ENCODE measurements around the gene OR10A3. TPM values are rescaled to one million over a fixed set of nuclear protein-coding genes. Genes with fewer than 3 reads are reported as not detected.

Gene OR10A3
- total RNA-seq, 1 experiment from 2014 or later, result not detected

GRCh38 chr11:7983832-7984590 is 42.5 kb upstream of the OR10A3 start:
- ChIA-PET CTCF (interaction anchor here (1.1 to 2.3 kb wide), 3 partner anchors 77 to 90 kb away, joined by 3 to 9 read pairs (median 3); no protein-coding TSS in a partner anchor), POLR2A (no interaction called here)
- Mint-ChIP-seq H3K27me3 (ENCODE audit: low read depth) (no peaks in the 10 kb centered on the region), H3K36me3 (peaks cover 6% of the 10 kb centered on the region), H3K27ac (no peak overlapping the region), H3K4me3 (no peak overlapping the region), H3K4me1 (peaks cover 21% of the 10 kb centered on the region), H3K9me3 (peaks cover 10% of the 10 kb centered on the region)
- no peak for TF ChIP-seq ZSCAN18 (CRISPR knock-in tag; IDR thresholded peaks at IDR 0.05)
- TF ChIP-seq NR3C1 (CRISPR knock-in tag; conservative IDR thresholded peaks at IDR 0.05; ENCODE audit: low read depth), result no peak
- no peak for TF ChIP-seq EMX1 (CRISPR knock-in tag; IDR thresholded peaks at IDR 0.05)
- no peak for TF ChIP-seq ELF4 (CRISPR knock-in tag; IDR thresholded peaks at IDR 0.05; ENCODE audit: low read depth)
- peak; percentile 88; the same call in 1 of the 2 replicates for TF ChIP-seq ZNF416 (CRISPR knock-in tag; IDR thresholded peaks at IDR 0.05)
- ATAC-seq (no peak), DNase-seq (ENCODE audit: low spot score) (no peak)

DNA sequence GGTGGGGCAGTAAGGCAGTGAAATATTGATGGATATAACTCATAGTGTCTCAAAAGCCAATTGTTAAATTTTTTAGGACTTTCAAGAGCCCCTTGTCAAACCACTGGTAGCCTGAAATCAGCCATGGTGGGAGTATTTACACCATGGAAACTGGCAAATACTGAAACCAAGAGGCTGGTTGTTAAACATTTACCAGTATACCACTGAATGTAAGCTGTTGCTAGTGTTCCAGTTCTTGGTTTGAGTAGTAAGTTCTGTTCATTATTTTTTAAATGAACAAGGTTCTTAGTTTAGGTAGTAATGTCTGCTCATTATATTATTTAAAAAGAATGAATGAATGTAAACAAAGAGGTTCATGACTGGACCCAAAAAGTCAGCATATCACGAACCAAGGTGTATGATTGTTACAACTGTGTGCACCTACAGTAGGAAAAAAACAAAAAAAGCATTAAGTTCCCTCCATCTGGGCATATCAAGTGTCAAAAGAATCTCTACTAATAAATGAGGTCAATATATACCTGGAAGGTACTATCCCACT is 41.1 kb upstream of the OR10A3 start:
- no peak for DNase-seq (ENCODE audit: low spot score)
- H3K36me3 Mint-ChIP-seq, result peaks cover under 1% of the 10 kb centered on the region; the same call in 1 of the 2 replicates
- POLR2A ChIA-PET, result no interaction called here
- CTCF ChIA-PET, result interaction anchor here (1.1 to 2.3 kb wide), 2 partner anchors 76 to 78 kb away, joined by 3 to 9 read pairs; no protein-coding TSS in a partner anchor
- ATAC-seq, result no peak
- no peak overlapping the region for H3K27ac Mint-ChIP-seq
- H3K4me3 Mint-ChIP-seq, result no peak overlapping the region
- no peak for TF ChIP-seq GTF2I (CRISPR knock-in tag; conservative IDR thresholded peaks at IDR 0.05)
- TF ChIP-seq STAT6 (CRISPR knock-in tag; conservative IDR thresholded peaks at IDR 0.05; ENCODE audit: low read depth), result no peak
- no peak for TF ChIP-seq USF2 (CRISPR knock-in tag; IDR thresholded peaks at IDR 0.05)
- H3K4me1 Mint-ChIP-seq, result peaks cover 15% of the 10 kb centered on the region
- peaks cover 10% of the 10 kb centered on the region for H3K9me3 Mint-ChIP-seq
- no peaks in the 10 kb centered on the region for H3K27me3 Mint-ChIP-seq (ENCODE audit: low read depth)

- CTCF ChIA-PET, result no interaction called here
- Mint-ChIP-seq H3K4me1 (peaks cover 19% of the 10 kb centered on the region), H3K4me3 (no peak overlapping the region), H3K9me3 (peaks cover 10% of the 10 kb centered on the region), H3K36me3 (no peaks in the 10 kb centered on the region), H3K27me3 (ENCODE audit: low read depth) (no peaks in the 10 kb centered on the region), H3K27ac (no peak overlapping the region)
- POLR2A ChIA-PET, result no interaction called here
- DNase-seq (ENCODE audit: low spot score) (no peak), ATAC-seq (no peak)
- TF ChIP-seq ESRRA (CRISPR knock-in tag; IDR thresholded peaks at IDR 0.05; ENCODE audit: borderline replicate concordance) (no peak), CREB1 (CRISPR knock-in tag; IDR thresholded peaks at IDR 0.05) (no peak), FOXJ3 (CRISPR knock-in tag; IDR thresholded peaks at IDR 0.05; ENCODE audit: borderline replicate concordance) (no peak), SOX15 (CRISPR knock-in tag; IDR thresholded peaks at IDR 0.05) (no peak), ZSCAN18 (CRISPR knock-in tag; IDR thresholded peaks at IDR 0.05) (no peak), E2F4 (CRISPR knock-in tag; IDR thresholded peaks at IDR 0.05; ENCODE audit: borderline replicate concordance, low read depth) (no peak), ETV6 (CRISPR knock-in tag; IDR thresholded peaks at IDR 0.05) (no peak), ZNF263 (CRISPR knock-in tag; IDR thresholded peaks at IDR 0.05; ENCODE audit: low read depth) (no peak), GABPB1 (CRISPR knock-in tag; IDR thresholded peaks at IDR 0.05) (no peak), ATF2 (CRISPR knock-in tag; IDR thresholded peaks at IDR 0.05; ENCODE audit: borderline replicate concordance, low read depth) (no peak)
- TF ChIP-seq, protein P1, sequence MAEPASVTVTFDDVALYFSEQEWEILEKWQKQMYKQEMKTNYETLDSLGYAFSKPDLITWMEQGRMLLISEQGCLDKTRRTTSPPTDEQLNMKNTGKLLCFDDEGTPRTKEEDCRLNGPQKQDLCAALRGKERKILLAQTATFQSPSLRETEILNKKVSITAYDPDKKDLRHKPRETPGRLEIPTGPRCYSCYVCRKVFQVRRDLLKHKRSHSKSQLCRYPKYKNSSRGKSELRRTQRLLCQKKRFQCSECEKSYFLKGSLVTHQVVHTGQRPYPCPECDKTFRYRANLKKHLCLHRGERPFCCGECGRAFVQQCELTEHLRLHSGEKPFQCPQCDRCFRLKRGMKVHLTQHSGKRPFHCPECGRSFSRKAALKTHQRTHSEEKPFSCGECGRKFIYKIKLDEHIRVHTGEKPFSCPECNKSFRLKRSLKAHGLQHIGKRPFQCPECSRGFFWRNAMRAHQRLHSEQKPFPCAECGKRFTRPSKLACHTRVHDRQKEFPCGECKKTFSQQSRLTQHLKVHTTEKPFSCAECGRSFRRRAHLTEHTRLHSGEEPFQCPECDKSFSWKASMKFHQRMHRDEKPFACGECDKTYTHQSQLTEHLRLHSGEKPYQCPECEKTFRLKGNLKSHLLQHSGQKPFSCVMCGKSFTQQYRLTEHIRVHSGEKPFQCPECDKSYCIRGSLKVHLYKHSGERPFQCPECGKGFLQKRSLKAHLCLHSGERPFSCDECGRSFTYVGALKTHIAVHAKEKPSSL (CRISPR knock-in tag; conservative IDR thresholded peaks at IDR 0.05), result no peak
Observed at GRCh38 chr11:7981619-7982157, 40.2 kb upstream of the OR10A3 start.

Measured in WTC11 (cell line).